Endothelial cell of umbilical vein (primary cell): ENCODE measurements around the gene BIRC3.

Experiments
- CTCF ChIP-seq, 2 donors: IDR thresholded peaks; 1 replicate in 1 of 2; 2 replicates in 1 of 2; pipeline ENCODE4 v1.5.1; 2011; ENCODE audit warnings: low read length in 2 of 2, mild to moderate bottlenecking in 2 of 2, moderate library complexity in 2 of 2, control low read depth in 1 of 2, inconsistent platforms in 1 of 2, low read depth in 1 of 2; ENCODE audit not compliant: insufficient read depth in 1 of 2; ENCODE audit errors: extremely low read depth in 1 of 2
- EZH2 ChIP-seq: IDR thresholded peaks from 2 replicates; pipeline ENCODE4 v1.6.1; 2012; ENCODE audit warnings: borderline replicate concordance, low read depth, mild to moderate bottlenecking, moderate library complexity, low read length, inconsistent platforms; ENCODE audit not compliant: severe bottlenecking
- FOS ChIP-seq: IDR thresholded peaks from 2 replicates; pipeline ENCODE4 v1.6.1; 2011; ENCODE audit warnings: mild to moderate bottlenecking, low read length, moderate library complexity, borderline replicate concordance; ENCODE audit not compliant: insufficient read depth
- GATA2 ChIP-seq: IDR thresholded peaks from 2 replicates; pipeline ENCODE4 v1.7.0; 2011; ENCODE audit warnings: low read depth, mild to moderate bottlenecking, moderate library complexity, mixed read lengths, low read length; ENCODE audit not compliant: insufficient read length, insufficient read depth
- JUN ChIP-seq: IDR thresholded peaks from 2 replicates; pipeline ENCODE4 v1.6.1; 2011; ENCODE audit warnings: borderline replicate concordance, low read depth; ENCODE audit not compliant: insufficient read length, insufficient read depth
- MAX ChIP-seq: IDR thresholded peaks from 2 replicates; pipeline ENCODE4 v1.6.1; 2011; ENCODE audit not compliant: insufficient read depth, insufficient read length
- POLR2A ChIP-seq: IDR thresholded peaks from 2 replicates; pipeline ENCODE4 v1.6.1; 2012; ENCODE audit warnings: low read depth, mild to moderate bottlenecking, control low read depth, low read length
- POLR2AphosphoS5 ChIP-seq: IDR thresholded peaks from 2 replicates; pipeline ENCODE4 v1.6.1; 2012; ENCODE audit warnings: low read depth, mild to moderate bottlenecking, control low read depth, low read length, moderate library complexity; ENCODE audit not compliant: insufficient read depth

GRCh38 chr11:102361086-102362031 lies 44.1 kb downstream of the BIRC3 start:
- TF ChIP-seq CTCF (IDR thresholded peaks at IDR 0.05; ENCODE audit: extremely low read depth in 1 of 2, insufficient read depth in 1 of 2, low read depth in 1 of 2, low read length in 2 of 2), result no peak
- TF ChIP-seq POLR2AphosphoS5, result no peak
- no peak for TF ChIP-seq MAX
- TF ChIP-seq EZH2, result no peak
- TF ChIP-seq POLR2A, result no peak
- no peak for TF ChIP-seq GATA2
- no peak for TF ChIP-seq JUN
- no peak for TF ChIP-seq FOS
